Measurements from ENCODE around the gene ETV4.

DNA sequence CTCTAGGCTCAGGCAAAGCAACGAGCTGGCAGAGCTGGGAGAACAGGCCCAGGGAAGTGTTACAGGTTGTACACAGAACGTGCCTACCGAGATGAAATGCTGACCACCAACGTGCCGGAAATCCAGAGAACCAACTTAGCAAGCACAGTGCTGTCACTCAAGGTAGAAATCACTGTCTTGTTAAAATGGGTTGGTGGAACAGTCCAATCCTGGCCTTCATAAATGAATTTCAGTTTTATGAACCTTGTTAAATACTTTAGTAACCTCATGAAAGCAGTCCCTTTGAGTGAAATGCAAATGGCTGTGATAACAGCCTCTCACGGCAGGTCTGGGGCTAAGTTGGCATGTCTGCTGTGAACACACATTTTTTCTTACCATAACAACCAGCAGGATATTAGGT is 29.0 kb downstream of the ETV4 start:
- TF ChIP-seq CTCF (IDR thresholded peaks at IDR 0.05; ENCODE audit: poor library complexity, severe bottlenecking), result no peak
- TF ChIP-seq RAD21 (conservative IDR thresholded peaks at IDR 0.05), result no peak
- no peak for TF ChIP-seq POLR2AphosphoS5 (IDR thresholded peaks at IDR 0.05)
- no peak for TF ChIP-seq MXI1 (conservative IDR thresholded peaks at IDR 0.05; ENCODE audit: poor library complexity, severe bottlenecking)
- no peak for TF ChIP-seq EZH2 (IDR thresholded peaks at IDR 0.05; ENCODE audit: borderline replicate concordance, insufficient read depth, low read length, poor library complexity, severe bottlenecking)
- TF ChIP-seq TAF1 (IDR thresholded peaks at IDR 0.05; ENCODE audit: low read depth), result no peak

Data from neural cell (in vitro differentiated cells).